ENCODE data around the gene TMUB1. TPM values are rescaled to one million over a fixed set of nuclear protein-coding genes. Genes with fewer than 3 reads are reported as not detected.

TMUB1 gene
- total RNA-seq, 1 donor from 2014 or later, result 40.8 TPM

- Mint-ChIP-seq H3K4me3 (ENCODE audit: unreplicated experiment) (peak overlapping the region; percentile 73), H3K9me3 (ENCODE audit: unreplicated experiment) (no peaks in the 10 kb centered on the region), H3K27me3 (ENCODE audit: unreplicated experiment) (peaks cover 13% of the 10 kb centered on the region), H3K36me3 (ENCODE audit: low read depth, unreplicated experiment) (peaks cover 7% of the 10 kb centered on the region), H3K27ac (ENCODE audit: unreplicated experiment) (peak overlapping the region; percentile 86), H3K4me1 (ENCODE audit: unreplicated experiment) (peaks cover 35% of the 10 kb centered on the region)
- TF ChIP-seq CTCF (IDR thresholded peaks at IDR 0.05; ENCODE audit: unreplicated experiment), result no peak
- no peak for DNase-seq (ENCODE audit: low spot score)
These were observed 27.1 kb upstream of the TMUB1 start for GRCh38 chr7:151110236-151110940.

GRCh38 chr7:151109094-151110048 lies 26.1 kb upstream of the TMUB1 start:
- Mint-ChIP-seq H3K27ac (ENCODE audit: unreplicated experiment) (no peak overlapping the region), H3K36me3 (ENCODE audit: low read depth, unreplicated experiment) (peaks cover 7% of the 10 kb centered on the region), H3K4me1 (ENCODE audit: unreplicated experiment) (peaks cover 35% of the 10 kb centered on the region), H3K4me3 (ENCODE audit: unreplicated experiment) (peak overlapping the region; percentile 2), H3K27me3 (ENCODE audit: unreplicated experiment) (peaks cover 13% of the 10 kb centered on the region), H3K9me3 (ENCODE audit: unreplicated experiment) (no peaks in the 10 kb centered on the region)
- no peak for DNase-seq (ENCODE audit: low spot score)
- no peak for TF ChIP-seq CTCF (IDR thresholded peaks at IDR 0.05; ENCODE audit: unreplicated experiment)

- peaks cover 30% of the 10 kb centered on the region for H3K4me1 Mint-ChIP-seq (ENCODE audit: unreplicated experiment)
- H3K9me3 Mint-ChIP-seq (ENCODE audit: unreplicated experiment), result no peaks in the 10 kb centered on the region
- H3K27me3 Mint-ChIP-seq (ENCODE audit: unreplicated experiment), result peaks cover 13% of the 10 kb centered on the region
- H3K4me3 Mint-ChIP-seq (ENCODE audit: unreplicated experiment), result no peak overlapping the region
- no peak for DNase-seq (ENCODE audit: low spot score)
- H3K27ac Mint-ChIP-seq (ENCODE audit: unreplicated experiment), result no peak overlapping the region
- peaks cover 15% of the 10 kb centered on the region for H3K36me3 Mint-ChIP-seq (ENCODE audit: low read depth, unreplicated experiment)
- no peak for TF ChIP-seq CTCF (IDR thresholded peaks at IDR 0.05; ENCODE audit: unreplicated experiment)
These were observed 24.6 kb upstream of the TMUB1 start for GRCh38 chr7:151107882-151108281.

- Mint-ChIP-seq H3K27ac (ENCODE audit: unreplicated experiment) (no peak overlapping the region), H3K9me3 (ENCODE audit: unreplicated experiment) (no peaks in the 10 kb centered on the region), H3K27me3 (ENCODE audit: unreplicated experiment) (peaks cover 8% of the 10 kb centered on the region), H3K4me1 (ENCODE audit: unreplicated experiment) (peaks cover 21% of the 10 kb centered on the region), H3K36me3 (ENCODE audit: low read depth, unreplicated experiment) (peaks cover 14% of the 10 kb centered on the region), H3K4me3 (ENCODE audit: unreplicated experiment) (peak overlapping the region; percentile 1)
- DNase-seq (ENCODE audit: low spot score), result no peak
- TF ChIP-seq CTCF (IDR thresholded peaks at IDR 0.05; ENCODE audit: unreplicated experiment), result no peak
These were observed 21.3 kb upstream of the TMUB1 start for GRCh38 chr7:151104411-151105235.

Measured in endothelial cell (in vitro differentiated cells).